ENCODE measurements around the gene ERFL. TPM values are rescaled to one million over a fixed set of nuclear protein-coding genes. Genes with fewer than 3 reads are reported as not detected.

The ERFL gene
- total and polyA plus RNA-seq, 3 donors from 2014 or later: 0.78 to 2.4 (median 2.2) TPM

GRCh38 chr19:41968751-41969595 is 40.7 kb upstream of the ERFL start:
- WGBS, 2 donors: 86 to 90% methylated on average over 19 to 28 of the region's 28 CpGs
- intact Hi-C loops (cut with DNase I; ENCODE audit: low total_unique reads): no loop called here
- H3K36me3 ChIP-seq (ENCODE audit: low read depth, missing control alignments): no peaks in the 10 kb centered on the region
- H3K9me3 ChIP-seq: no peaks in the 10 kb centered on the region
- no peaks in the 10 kb centered on the region for H3K4me1 ChIP-seq
- DNase-seq: no peak
- TF ChIP-seq CTCF (IDR thresholded peaks at IDR 0.05) (no peak), POLR2A (IDR thresholded peaks at IDR 0.05) (no peak)
- H3K27ac ChIP-seq: no peak overlapping the region
- no peaks in the 10 kb centered on the region for H3K27me3 ChIP-seq
- H3K4me3 ChIP-seq: no peak overlapping the region

GRCh38 chr19:41967054-41967783 is 39.0 kb upstream of the ERFL start:
- H3K27ac ChIP-seq: no peak overlapping the region
- intact Hi-C loops (cut with DNase I; ENCODE audit: low total_unique reads): no loop called here
- H3K27me3 ChIP-seq: no peaks in the 10 kb centered on the region
- WGBS, 2 donors: 75 to 80% methylated on average over 26 of the region's 26 CpGs
- H3K36me3 ChIP-seq (ENCODE audit: low read depth, missing control alignments): no peaks in the 10 kb centered on the region
- H3K4me1 ChIP-seq: no peaks in the 10 kb centered on the region
- TF ChIP-seq POLR2A (IDR thresholded peaks at IDR 0.05) (no peak), CTCF (IDR thresholded peaks at IDR 0.05) (no peak)
- H3K9me3 ChIP-seq: no peaks in the 10 kb centered on the region
- no peak overlapping the region for H3K4me3 ChIP-seq
- no peak for DNase-seq

- intact Hi-C loops (cut with DNase I; ENCODE audit: low total_unique reads): no loop called here
- no peaks in the 10 kb centered on the region for H3K36me3 ChIP-seq (ENCODE audit: low read depth, missing control alignments)
Observed at GRCh38 chr19:41965106-41965505, 36.9 kb upstream of the ERFL start.

GRCh38 chr19:41960973-41961372 is 32.7 kb upstream of the ERFL start:
- WGBS, 2 donors: 96 to 98% methylated on average over 5 of the region's 5 CpGs
- DNase-seq: no peak
- H3K36me3 ChIP-seq (ENCODE audit: low read depth, missing control alignments): no peaks in the 10 kb centered on the region

More at GRCh38 chr19:41965106-41965505, 36.9 kb upstream of the ERFL start:
- Histone ChIP-seq H3K9me3 (no peaks in the 10 kb centered on the region), H3K27ac (no peak overlapping the region), H3K27me3 (no peaks in the 10 kb centered on the region), H3K4me3 (no peak overlapping the region), H3K4me1 (no peaks in the 10 kb centered on the region)
- no peak for DNase-seq
- TF ChIP-seq POLR2A (IDR thresholded peaks at IDR 0.05) (no peak), CTCF (IDR thresholded peaks at IDR 0.05) (no peak)
- WGBS, 2 donors: 75 to 80% methylated on average over 5 of the region's 5 CpGs

More at GRCh38 chr19:41960973-41961372, 32.7 kb upstream of the ERFL start:
- H3K9me3 ChIP-seq: no peaks in the 10 kb centered on the region
- intact Hi-C loops (cut with DNase I; ENCODE audit: low total_unique reads): no loop called here
- TF ChIP-seq CTCF (IDR thresholded peaks at IDR 0.05) (no peak), POLR2A (IDR thresholded peaks at IDR 0.05) (no peak)
- H3K27ac ChIP-seq: no peak overlapping the region
- H3K27me3 ChIP-seq: no peaks in the 10 kb centered on the region
- H3K4me1 ChIP-seq: peaks cover 12% of the 10 kb centered on the region
- no peak overlapping the region for H3K4me3 ChIP-seq
